Ascending aorta (tissue), 2 donors: ENCODE measurements around the gene TMEM208. TPM values are rescaled to one million over a fixed set of nuclear protein-coding genes. Genes with fewer than 3 reads are reported as not detected.

ENCODE experiments used
- DNase-seq, 2 donors: peaks; one replicate each; pipeline ENCODE4 v3.0.0-alpha.2; 2019; ENCODE audit warnings: low spot score in 2 of 2
- H3K27ac ChIP-seq, 2 donors: fragments of 200-600 bp; sonication (generic); one replicate each; pipeline ENCODE4 v1.5.1; 2016 to 2017; ENCODE audit warnings: mild to moderate bottlenecking in 1 of 2
- H3K27me3 ChIP-seq: fragments of 200-600 bp; sonication (generic); one replicate; pipeline ENCODE4 v1.5.1; 2017
- H3K36me3 ChIP-seq, 2 donors: fragments of 200-600 bp; sonication (generic); one replicate each; pipeline ENCODE4 v1.5.1; 2016
- H3K4me1 ChIP-seq, 2 donors: fragments of 200-600 bp; sonication (generic); one replicate each; pipeline ENCODE4 v1.5.1; 2016 to 2017; ENCODE audit warnings: mild to moderate bottlenecking in 1 of 2
- H3K4me3 ChIP-seq, 2 donors: fragments of 200-600 bp; sonication (generic); one replicate each; pipeline ENCODE4 v1.5.1; 2016 to 2017; ENCODE audit warnings: mild to moderate bottlenecking in 1 of 2
- H3K9me3 ChIP-seq, 2 donors: fragments of 200-600 bp; sonication (generic); one replicate each; pipeline ENCODE4 v1.5.1; 2016
- CTCF ChIP-seq, 3 experiments: fragments of 200-600 bp in 2 of 3; fragments of 450-650 bp in 1 of 3; sonication (generic) in 2 of 3; IDR thresholded peaks; one replicate each; pipeline ENCODE4 v1.5.1; 2016 to 2019; ENCODE audit warnings: antibody characterized with exemption in 3 of 3, mild to moderate bottlenecking in 1 of 3, moderate library complexity in 1 of 3
- intact Hi-C: fragments of 100-400 bp; cut with DNase I; formaldehyde crosslinking; loops from one replicate; pipeline ENCODE4 v1.15.1; 2023
- total RNA-seq: library from RNA; depleted of rRNA; stranded (reverse); fragments of >200 nt; gene quantifications from one replicate; pipeline ENCODE4 v1.1.0, GENCODE V29; 2016

Gene TMEM208
- total RNA-seq, 1 donor from 2014 or later = 8.3 TPM

DNA sequence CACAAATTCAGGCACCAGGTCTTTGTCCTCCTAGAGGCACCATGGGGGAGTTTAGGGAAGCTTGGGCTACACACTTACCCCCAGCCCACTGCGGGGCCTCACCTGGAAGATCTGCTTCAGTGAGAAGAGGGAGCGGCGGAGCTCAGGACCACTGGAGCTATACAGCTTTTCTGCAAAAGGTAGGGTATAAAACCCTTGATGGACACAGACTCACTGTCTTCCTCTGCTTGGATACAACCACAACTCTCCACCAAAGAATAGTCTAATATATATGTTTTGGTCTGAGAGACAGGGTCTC is 11.3 kb downstream of the TMEM208 start:
- H3K36me3 ChIP-seq = peaks cover 54 to 56% of the 10 kb centered on the region in 2 donors
- H3K27me3 ChIP-seq = no peaks in the 10 kb centered on the region
- H3K9me3 ChIP-seq = no peaks in the 10 kb centered on the region
- TF ChIP-seq CTCF (IDR thresholded peaks at IDR 0.05) = no peak
- no peak overlapping the region for H3K27ac ChIP-seq
- intact Hi-C loops = no loop called here
- peaks cover 5 to 17% of the 10 kb centered on the region in 2 donors for H3K4me1 ChIP-seq
- H3K4me3 ChIP-seq = no peak overlapping the region
- no peak for DNase-seq

DNA sequence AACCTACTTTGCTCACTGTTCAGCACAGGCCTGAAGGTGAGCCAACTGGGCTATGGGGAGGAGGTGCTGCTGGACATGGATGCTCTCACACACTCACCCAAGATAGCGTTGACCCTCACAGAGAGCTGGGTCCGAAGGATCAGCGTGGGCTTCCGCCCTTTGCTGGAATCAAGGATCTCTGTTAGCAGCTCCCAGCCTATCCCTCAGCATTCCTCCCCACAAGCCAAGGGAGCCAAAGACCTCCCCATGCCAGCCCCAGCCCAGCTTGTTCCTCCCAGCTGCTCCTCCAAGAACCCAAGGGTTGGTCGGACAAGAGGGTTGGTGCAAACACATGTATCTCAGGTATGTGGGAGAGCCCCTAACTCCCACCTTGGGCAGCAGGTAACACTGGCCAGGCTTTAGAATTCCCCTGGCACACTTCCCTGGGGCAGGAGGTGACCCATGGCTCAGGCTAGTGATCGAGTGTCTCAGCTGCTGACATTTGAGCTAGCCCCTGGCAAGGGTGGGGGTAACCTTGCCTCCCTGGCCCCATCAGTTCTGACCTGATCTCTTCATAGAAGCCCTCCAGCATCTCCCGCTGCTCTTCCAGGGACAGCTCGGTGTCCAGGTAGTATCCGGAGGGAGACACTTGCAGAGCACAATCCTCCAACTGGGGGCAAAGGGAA is 12.0 kb downstream of the TMEM208 start:
- Histone ChIP-seq H3K27ac (no peak overlapping the region), H3K36me3 (peaks cover 47 to 49% of the 10 kb centered on the region in 2 donors), H3K4me3 (no peak overlapping the region), H3K9me3 (no peaks in the 10 kb centered on the region), H3K4me1 (peaks cover 5 to 17% of the 10 kb centered on the region in 2 donors), H3K27me3 (no peaks in the 10 kb centered on the region)
- TF ChIP-seq CTCF (IDR thresholded peaks at IDR 0.05) = no peak
- DNase-seq = no peak
- intact Hi-C loops = no loop called here

GRCh38 chr16:67240506-67240905 is 13.6 kb downstream of the TMEM208 start:
- peaks cover 31 to 34% of the 10 kb centered on the region in 2 donors for H3K36me3 ChIP-seq
- H3K4me1 ChIP-seq = peaks cover 12 to 26% of the 10 kb centered on the region in 2 donors
- intact Hi-C loops = loop anchor here (10.0 kb wide), 3 partner anchors 424 to 604 kb away; partner anchors contain the start of genes ACD, C16orf86, CENPT and ENKD1
- no peak for TF ChIP-seq CTCF (IDR thresholded peaks at IDR 0.05)
- H3K4me3 ChIP-seq = no peak overlapping the region
- no peaks in the 10 kb centered on the region for H3K9me3 ChIP-seq
- H3K27ac ChIP-seq = peak overlapping the region; percentile 87
- DNase-seq = no peak
- no peaks in the 10 kb centered on the region for H3K27me3 ChIP-seq

- Histone ChIP-seq H3K4me1 (peaks cover 18 to 32% of the 10 kb centered on the region in 2 donors), H3K27me3 (no peaks in the 10 kb centered on the region), H3K27ac (peak overlapping the region; percentile 87), H3K4me3 (no peak overlapping the region), H3K36me3 (peaks cover 24 to 28% of the 10 kb centered on the region in 2 donors), H3K9me3 (no peaks in the 10 kb centered on the region)
- no peak for TF ChIP-seq CTCF (IDR thresholded peaks at IDR 0.05)
- peak in 1 of 2 donors; percentile 83 for DNase-seq
- intact Hi-C loops = loop anchor here (10.0 kb wide), 3 partner anchors 424 to 604 kb away; partner anchors contain the start of genes ACD, C16orf86, CENPT and ENKD1
These were observed 14.3 kb downstream of the TMEM208 start for GRCh38 chr16:67241008-67241900.

DNA sequence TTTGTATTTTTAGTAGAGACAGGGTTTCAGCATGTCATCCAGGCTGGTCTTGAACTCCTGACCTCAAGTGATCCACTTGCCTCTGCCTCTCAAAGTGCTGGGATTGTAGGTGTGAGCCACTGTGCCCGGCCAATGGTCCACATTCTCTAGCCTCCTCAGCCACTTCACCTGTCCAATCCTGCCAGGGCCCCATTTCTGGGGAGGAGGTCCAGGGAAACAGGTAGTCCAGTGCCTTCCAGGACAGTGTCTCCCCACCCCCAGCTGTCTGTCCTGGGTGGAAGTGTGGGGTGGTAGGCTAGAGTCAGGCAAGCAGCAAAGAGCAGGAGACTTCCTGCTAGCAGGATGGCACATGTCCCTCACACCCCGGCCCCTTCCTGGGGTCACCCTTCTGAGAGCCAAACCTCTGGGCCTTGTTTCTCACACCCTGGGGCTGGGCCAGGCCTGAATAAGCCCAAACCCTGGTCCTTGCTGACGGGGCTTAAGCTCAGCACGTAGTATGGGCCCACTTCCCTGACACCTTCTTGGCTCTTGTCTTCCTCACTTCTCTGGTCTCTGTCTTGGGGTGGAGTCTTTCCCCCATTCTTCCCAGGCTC is 15.3 kb downstream of the TMEM208 start:
- Histone ChIP-seq H3K4me3 (no peak overlapping the region), H3K9me3 (no peaks in the 10 kb centered on the region), H3K36me3 (peaks cover 14 to 19% of the 10 kb centered on the region in 2 donors), H3K27ac (peak overlapping the region; percentile 87), H3K4me1 (peaks cover 18 to 32% of the 10 kb centered on the region in 2 donors), H3K27me3 (no peaks in the 10 kb centered on the region)
- TF ChIP-seq CTCF (IDR thresholded peaks at IDR 0.05) = no peak
- intact Hi-C loops = loop anchor here (10.0 kb wide), 3 partner anchors 423 to 603 kb away; partner anchors contain the start of genes ACD, C16orf86, CENPT and ENKD1
- DNase-seq = no peak
